GM23338 (cell line): ENCODE results near the gene DCST1. TPM values are rescaled to one million over a fixed set of nuclear protein-coding genes. Genes with fewer than 3 reads are reported as not detected.

Experiments used
- ATAC-seq: fragments of 200-7000 bp; cut with Tn5 transposase; 3 replicates; pipeline ENCODE4 v1.9.1; 2020
- DNase-seq: peaks from one replicate; pipeline ENCODE4 v3.0.0-alpha.2; 2015; ENCODE audit warnings: low spot score
- H2AFZ ChIP-seq: fragments of 200-600 bp; sonication (generic); 2 replicates; pipeline ENCODE4 v1.8.0; 2016; ENCODE audit warnings: antibody characterized with exemption, mild to moderate bottlenecking, moderate library complexity
- H3F3A ChIP-seq: fragments of 200-600 bp; sonication (generic); replicated peaks from 2 replicates; pipeline ENCODE4 v1.8.0; 2017; ENCODE audit warnings: antibody characterized with exemption, mixed run types, low read depth
- H3K27ac ChIP-seq: fragments of 200-600 bp; sonication (generic); 2 replicates; pipeline ENCODE4 v1.6.1; 2016; ENCODE audit warnings: low read depth
- H3K27me3 ChIP-seq: fragments of 200-600 bp; sonication (generic); 2 replicates; pipeline ENCODE4 v1.8.0; 2016; ENCODE audit warnings: mild to moderate bottlenecking, mixed run types, moderate library complexity; ENCODE audit not compliant: insufficient read depth
- H3K36me3 ChIP-seq: fragments of 200-600 bp; sonication (generic); 2 replicates; pipeline ENCODE4 v1.8.0; 2016; ENCODE audit warnings: mild to moderate bottlenecking; ENCODE audit not compliant: insufficient read depth
- H3K4me1 ChIP-seq: fragments of 200-600 bp; sonication (generic); 2 replicates; pipeline ENCODE4 v1.8.0; 2016; ENCODE audit warnings: mild to moderate bottlenecking, moderate library complexity; ENCODE audit not compliant: insufficient read depth
- H3K4me2 ChIP-seq: fragments of 200-600 bp; sonication (generic); 2 replicates; pipeline ENCODE4 v1.7.1; 2017; ENCODE audit warnings: mixed run types
- H3K4me3 ChIP-seq: fragments of 200-600 bp; sonication (generic); 2 replicates; pipeline ENCODE4 v1.6.1; 2016; ENCODE audit warnings: mixed run types
- H3K79me2 ChIP-seq: fragments of 200-600 bp; sonication (generic); replicated peaks from 2 replicates; pipeline ENCODE4 v1.8.0; 2017; ENCODE audit warnings: mild to moderate bottlenecking; ENCODE audit not compliant: insufficient read depth
- H3K9me2 ChIP-seq: fragments of 200-600 bp; sonication (generic); 2 replicates; pipeline ENCODE4 v1.8.0; 2017; ENCODE audit not compliant: insufficient read depth
- H4K20me1 ChIP-seq: fragments of 200-600 bp; sonication (generic); replicated peaks from 2 replicates; pipeline ENCODE4 v1.8.0; 2017; ENCODE audit warnings: mild to moderate bottlenecking; ENCODE audit not compliant: insufficient read depth
- H3K27ac Mint-ChIP-seq: 2 replicates; pipeline ENCODE4 v1.8.0; 2020; ENCODE audit warnings: inconsistent platforms, mild to moderate bottlenecking, moderate library complexity, mixed read lengths
- H3K27me3 Mint-ChIP-seq: 3 replicates; pipeline ENCODE4 v1.8.0; 2022; ENCODE audit warnings: low read depth, mild to moderate bottlenecking, moderate library complexity, mixed read lengths, inconsistent platforms; ENCODE audit not compliant: insufficient read depth, poor library complexity
- H3K36me3 Mint-ChIP-seq: 3 replicates; pipeline ENCODE4 v1.8.0; 2021; ENCODE audit warnings: low read depth, mild to moderate bottlenecking, inconsistent platforms, moderate library complexity, mixed read lengths
- H3K4me1 Mint-ChIP-seq: 3 replicates; pipeline ENCODE4 v1.8.0; 2020; ENCODE audit warnings: mild to moderate bottlenecking, inconsistent platforms, mixed read lengths
- H3K4me3 Mint-ChIP-seq: 3 replicates; pipeline ENCODE4 v1.8.0; 2021; ENCODE audit warnings: moderate library complexity, mild to moderate bottlenecking, inconsistent platforms, mixed read lengths
- H3K9me3 Mint-ChIP-seq: 3 replicates; pipeline ENCODE4 v1.8.0; 2020; ENCODE audit warnings: moderate library complexity, mild to moderate bottlenecking, inconsistent platforms, mixed read lengths
- CREB1 ChIP-seq: fragments of 250-450 bp; sonication (Bioruptor Pico); IDR thresholded peaks from 2 replicates; pipeline ENCODE4 v1.5.0; 2020; ENCODE audit warnings: low read depth, mild to moderate bottlenecking, moderate library complexity
- CTCF ChIP-seq, 2 experiments: fragments of 200-600 bp in 1 of 2; sonication (generic) in 1 of 2; conservative IDR thresholded peaks; 2 replicates each; pipeline versions ENCODE4 v1.5.1 to v1.6.1; 2016 to 2017; ENCODE audit warnings: antibody characterized with exemption in 2 of 2, low read depth in 2 of 2, mild to moderate bottlenecking in 2 of 2, moderate library complexity in 1 of 2
- EZH2phosphoT487 ChIP-seq: fragments of 200-600 bp; sonication (generic); IDR thresholded peaks from one replicate; pipeline ENCODE4 v1.8.1; 2018; ENCODE audit warnings: antibody characterized with exemption; ENCODE audit not compliant: unreplicated experiment
- JUNB ChIP-seq: IDR thresholded peaks from one replicate; pipeline ENCODE4 v1.6.1; 2016; ENCODE audit warnings: antibody characterized with exemption; ENCODE audit not compliant: unreplicated experiment
- POLR2AphosphoS5 ChIP-seq: IDR thresholded peaks from 2 replicates; pipeline ENCODE4 v1.6.1; 2016; ENCODE audit warnings: antibody characterized with exemption, low read depth
- STAT1 ChIP-seq: IDR thresholded peaks from one replicate; pipeline ENCODE4 v1.6.1; 2016; ENCODE audit warnings: antibody characterized with exemption; ENCODE audit not compliant: unreplicated experiment
- ZNF114 ChIP-seq: fragments of 250-450 bp; sonication (Bioruptor Pico); IDR thresholded peaks from 2 replicates; pipeline ENCODE4 v1.5.0; 2020; ENCODE audit warnings: mild to moderate bottlenecking, moderate library complexity
- polyA plus RNA-seq: library from polyadenylated mRNA; unstranded; fragments of >200 nt; fragmentation: Nextera tagmentation; extraction: Ambion mirVana; gene quantifications from 2 replicates; pipeline ENCODE4 v1.2.1, GENCODE V29; 2016
- total RNA-seq: library from RNA; depleted of rRNA; stranded (reverse); fragments of >200 nt; shearing (Covaris generic); gene quantifications from 2 replicates; pipeline ENCODE4 v1.2.3, GENCODE V29; 2014
- TF ChIP-seq, protein P1 (sequence below): fragments of 250-450 bp; sonication (Bioruptor Pico); IDR thresholded peaks from 2 replicates; pipeline ENCODE4 v1.5.0; 2020; ENCODE audit warnings: mild to moderate bottlenecking, moderate library complexity

Gene DCST1
- total and polyA plus RNA-seq, 2 experiments from 2014 or later, result not detected

GRCh38 chr1:155018617-155019348 lies 14.8 kb upstream of the DCST1 start:
- no peak for ATAC-seq
- peaks cover 19% of the 10 kb centered on the region for H3K4me1 ChIP-seq
- H3K27me3 ChIP-seq, result no peaks in the 10 kb centered on the region
- H3K27ac Mint-ChIP-seq, result no peak overlapping the region
- no peaks in the 10 kb centered on the region for H3K9me3 Mint-ChIP-seq
- no peak overlapping the region for H3K4me2 ChIP-seq
- H3K79me2 ChIP-seq, result no peaks in the 10 kb centered on the region
- H3K27me3 Mint-ChIP-seq, result peaks cover 24% of the 10 kb centered on the region
- no peak for DNase-seq
- no peaks in the 10 kb centered on the region for H3F3A ChIP-seq
- H3K4me1 Mint-ChIP-seq, result peaks cover 41% of the 10 kb centered on the region
- no peak overlapping the region for H3K4me3 Mint-ChIP-seq
- no peak overlapping the region for H2AFZ ChIP-seq
- H3K36me3 Mint-ChIP-seq, result peaks cover 24% of the 10 kb centered on the region
- no peak overlapping the region for H3K27ac ChIP-seq
- no peak overlapping the region for H3K4me3 ChIP-seq
- no peak for TF ChIP-seq STAT1
- no peak for TF ChIP-seq CTCF (conservative IDR thresholded peaks at IDR 0.05; ENCODE audit: low read depth in 2 of 2)
- H4K20me1 ChIP-seq, result 0 out of 2 replicates have a peak, but pooled peaks cover 3% of the 10 kb centered on the region
- no peaks in the 10 kb centered on the region for H3K36me3 ChIP-seq
- no peaks in the 10 kb centered on the region for H3K9me2 ChIP-seq

DNA sequence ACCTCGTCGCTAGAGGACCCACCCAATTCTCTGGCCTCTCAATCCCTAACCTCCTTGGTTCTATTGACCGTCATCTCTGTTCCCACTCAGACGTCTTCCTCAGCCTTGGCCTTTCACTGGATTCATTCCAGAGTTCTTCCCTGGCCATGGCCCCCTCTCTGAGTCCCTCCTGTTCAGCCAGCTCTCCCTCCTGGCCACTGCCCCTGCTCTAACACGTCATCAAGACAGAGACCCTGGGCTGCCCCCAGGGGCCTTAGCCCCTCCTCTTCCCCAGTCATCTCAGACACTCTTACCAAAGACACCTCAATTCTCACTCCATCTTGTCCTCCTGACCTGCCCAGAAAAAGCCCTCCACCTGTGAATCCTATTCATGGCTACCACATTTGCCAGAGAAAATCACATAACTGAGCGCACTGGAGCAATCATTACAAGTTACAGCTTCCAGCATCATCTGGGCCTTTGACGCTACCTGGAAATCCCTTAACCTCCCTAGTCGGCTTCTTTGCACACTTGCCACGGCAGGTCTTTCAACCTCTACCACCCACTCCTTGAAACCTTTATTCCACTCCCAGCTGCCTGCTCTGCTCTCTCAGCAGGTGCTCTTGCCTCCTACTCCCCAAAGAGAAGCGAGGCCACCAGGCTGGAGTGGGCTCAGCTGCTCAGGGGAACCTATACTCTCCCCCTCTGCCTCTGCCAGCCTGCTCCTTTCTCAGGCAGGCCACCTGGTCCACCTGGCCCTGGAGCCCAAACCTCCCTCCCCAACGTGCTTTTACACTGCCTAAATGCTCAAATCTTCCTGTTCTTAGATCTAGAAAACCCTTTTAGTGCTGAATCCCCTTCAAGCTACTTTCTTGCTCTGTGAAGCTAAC lies 14.0 kb upstream of the DCST1 start:
- Histone ChIP-seq H3K27ac (no peak overlapping the region), H3K27me3 (no peaks in the 10 kb centered on the region), H4K20me1 (0 out of 2 replicates have a peak, but pooled peaks cover 3% of the 10 kb centered on the region), H3K4me1 (peaks cover 19% of the 10 kb centered on the region), H3K79me2 (no peaks in the 10 kb centered on the region), H3K9me2 (no peaks in the 10 kb centered on the region), H3K4me3 (no peak overlapping the region), H2AFZ (no peak overlapping the region), H3K36me3 (no peaks in the 10 kb centered on the region), H3F3A (no peaks in the 10 kb centered on the region), H3K4me2 (no peak overlapping the region)
- no peaks in the 10 kb centered on the region for H3K9me3 Mint-ChIP-seq
- H3K4me3 Mint-ChIP-seq, result peak overlapping the region; percentile 33; the same call in 1 of the 3 replicates
- H3K27ac Mint-ChIP-seq, result 0 out of 2 replicates have a peak overlapping the region, but pooled peaks have one; percentile 30
- peaks cover 22% of the 10 kb centered on the region for H3K27me3 Mint-ChIP-seq
- peaks cover 40% of the 10 kb centered on the region for H3K4me1 Mint-ChIP-seq
- peaks cover 17% of the 10 kb centered on the region for H3K36me3 Mint-ChIP-seq
- ATAC-seq, result no peak
- DNase-seq, result no peak
- TF ChIP-seq ZNF114 (CRISPR knock-in tag) (no peak), EZH2phosphoT487 (no peak), CTCF (conservative IDR thresholded peaks at IDR 0.05; ENCODE audit: low read depth in 2 of 2) (no peak), POLR2AphosphoS5 (no peak), STAT1 (no peak), JUNB (no peak), CREB1 (no peak)
- TF ChIP-seq, protein P1, sequence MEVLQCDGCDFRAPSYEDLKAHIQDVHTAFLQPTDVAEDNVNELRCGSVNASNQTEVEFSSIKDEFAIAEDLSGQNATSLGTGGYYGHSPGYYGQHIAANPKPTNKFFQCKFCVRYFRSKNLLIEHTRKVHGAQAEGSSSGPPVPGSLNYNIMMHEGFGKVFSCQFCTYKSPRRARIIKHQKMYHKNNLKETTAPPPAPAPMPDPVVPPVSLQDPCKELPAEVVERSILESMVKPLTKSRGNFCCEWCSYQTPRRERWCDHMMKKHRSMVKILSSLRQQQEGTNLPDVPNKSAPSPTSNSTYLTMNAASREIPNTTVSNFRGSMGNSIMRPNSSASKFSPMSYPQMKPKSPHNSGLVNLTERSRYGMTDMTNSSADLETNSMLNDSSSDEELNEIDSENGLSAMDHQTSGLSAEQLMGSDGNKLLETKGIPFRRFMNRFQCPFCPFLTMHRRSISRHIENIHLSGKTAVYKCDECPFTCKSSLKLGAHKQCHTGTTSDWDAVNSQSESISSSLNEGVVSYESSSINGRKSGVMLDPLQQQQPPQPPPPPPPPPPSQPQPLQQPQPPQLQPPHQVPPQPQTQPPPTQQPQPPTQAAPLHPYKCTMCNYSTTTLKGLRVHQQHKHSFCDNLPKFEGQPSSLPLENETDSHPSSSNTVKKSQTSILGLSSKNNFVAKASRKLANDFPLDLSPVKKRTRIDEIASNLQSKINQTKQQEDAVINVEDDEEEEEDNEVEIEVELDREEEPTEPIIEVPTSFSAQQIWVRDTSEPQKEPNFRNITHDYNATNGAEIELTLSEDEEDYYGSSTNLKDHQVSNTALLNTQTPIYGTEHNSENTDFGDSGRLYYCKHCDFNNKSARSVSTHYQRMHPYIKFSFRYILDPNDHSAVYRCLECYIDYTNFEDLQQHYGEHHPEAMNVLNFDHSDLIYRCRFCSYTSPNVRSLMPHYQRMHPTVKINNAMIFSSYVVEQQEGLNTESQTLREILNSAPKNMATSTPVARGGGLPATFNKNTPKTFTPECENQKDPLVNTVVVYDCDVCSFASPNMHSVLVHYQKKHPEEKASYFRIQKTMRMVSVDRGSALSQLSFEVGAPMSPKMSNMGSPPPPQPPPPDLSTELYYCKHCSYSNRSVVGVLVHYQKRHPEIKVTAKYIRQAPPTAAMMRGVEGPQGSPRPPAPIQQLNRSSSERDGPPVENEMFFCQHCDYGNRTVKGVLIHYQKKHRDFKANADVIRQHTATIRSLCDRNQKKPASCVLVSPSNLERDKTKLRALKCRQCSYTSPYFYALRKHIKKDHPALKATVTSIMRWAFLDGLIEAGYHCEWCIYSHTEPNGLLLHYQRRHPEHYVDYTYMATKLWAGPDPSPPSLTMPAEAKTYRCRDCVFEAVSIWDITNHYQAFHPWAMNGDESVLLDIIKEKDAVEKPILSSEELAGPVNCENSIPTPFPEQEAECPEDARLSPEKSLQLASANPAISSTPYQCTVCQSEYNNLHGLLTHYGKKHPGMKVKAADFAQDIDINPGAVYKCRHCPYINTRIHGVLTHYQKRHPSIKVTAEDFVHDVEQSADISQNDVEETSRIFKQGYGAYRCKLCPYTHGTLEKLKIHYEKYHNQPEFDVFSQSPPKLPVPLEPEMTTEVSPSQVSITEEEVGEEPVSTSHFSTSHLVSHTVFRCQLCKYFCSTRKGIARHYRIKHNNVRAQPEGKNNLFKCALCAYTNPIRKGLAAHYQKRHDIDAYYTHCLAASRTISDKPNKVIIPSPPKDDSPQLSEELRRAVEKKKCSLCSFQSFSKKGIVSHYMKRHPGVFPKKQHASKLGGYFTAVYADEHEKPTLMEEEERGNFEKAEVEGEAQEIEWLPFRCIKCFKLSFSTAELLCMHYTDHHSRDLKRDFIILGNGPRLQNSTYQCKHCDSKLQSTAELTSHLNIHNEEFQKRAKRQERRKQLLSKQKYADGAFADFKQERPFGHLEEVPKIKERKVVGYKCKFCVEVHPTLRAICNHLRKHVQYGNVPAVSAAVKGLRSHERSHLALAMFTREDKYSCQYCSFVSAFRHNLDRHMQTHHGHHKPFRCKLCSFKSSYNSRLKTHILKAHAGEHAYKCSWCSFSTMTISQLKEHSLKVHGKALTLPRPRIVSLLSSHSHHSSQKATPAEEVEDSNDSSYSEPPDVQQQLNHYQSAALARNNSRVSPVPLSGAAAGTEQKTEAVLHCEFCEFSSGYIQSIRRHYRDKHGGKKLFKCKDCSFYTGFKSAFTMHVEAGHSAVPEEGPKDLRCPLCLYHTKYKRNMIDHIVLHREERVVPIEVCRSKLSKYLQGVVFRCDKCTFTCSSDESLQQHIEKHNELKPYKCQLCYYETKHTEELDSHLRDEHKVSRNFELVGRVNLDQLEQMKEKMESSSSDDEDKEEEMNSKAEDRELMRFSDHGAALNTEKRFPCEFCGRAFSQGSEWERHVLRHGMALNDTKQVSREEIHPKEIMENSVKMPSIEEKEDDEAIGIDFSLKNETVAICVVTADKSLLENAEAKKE (CRISPR knock-in tag), result no peak
